ENCODE measurements around the gene FEZF2.

Gene FEZF2

GRCh38 chr3:62371720-62372591 is 1.4 kb downstream of the FEZF2 start:
- DNase-seq: peak in 1 of 2 experiments; percentile 23

- peak in 1 of 2 experiments; percentile 25 for DNase-seq
Observed at GRCh38 chr3:62370858-62371719, 2.3 kb downstream of the FEZF2 start.

- DNase-seq: peak in 1 of 2 experiments; percentile 20
Observed at GRCh38 chr3:62370112-62370857, 3.1 kb downstream of the FEZF2 start.

GRCh38 chr3:62369476-62369743 is 3.9 kb downstream of the FEZF2 start:
- no peak for DNase-seq

- peak in 1 of 2 experiments; percentile 22 for DNase-seq
Observed at GRCh38 chr3:62368705-62369475, 4.5 kb downstream of the FEZF2 start.

GRCh38 chr3:62368290-62368704 is 5.1 kb downstream of the FEZF2 start:
- DNase-seq: no peak

- no peak for DNase-seq
Observed at GRCh38 chr3:62367763-62368195, 5.6 kb downstream of the FEZF2 start.

GRCh38 chr3:62366126-62366484 is 7.2 kb downstream of the FEZF2 start:
- no peak for DNase-seq

GRCh38 chr3:62365391-62366125 is 7.8 kb downstream of the FEZF2 start:
- no peak for DNase-seq

- no peak for DNase-seq
Observed at GRCh38 chr3:62364191-62364590, 9.2 kb downstream of the FEZF2 start.

GRCh38 chr3:62363275-62363674 is 10.1 kb downstream of the FEZF2 start:
- DNase-seq: no peak

GRCh38 chr3:62361824-62362223 is 11.5 kb downstream of the FEZF2 start:
- DNase-seq: no peak

GRCh38 chr3:62361261-62361660 is 12.1 kb downstream of the FEZF2 start:
- no peak for DNase-seq

GRCh38 chr3:62359531-62359930 is 13.8 kb downstream of the FEZF2 start:
- no peak for DNase-seq

- DNase-seq: no peak
Observed at GRCh38 chr3:62356356-62356755, 17.0 kb downstream of the FEZF2 start.

GRCh38 chr3:62355703-62356102 is 17.6 kb downstream of the FEZF2 start:
- no peak for DNase-seq

- DNase-seq: no peak
Observed at GRCh38 chr3:62343755-62344154, 29.6 kb downstream of the FEZF2 start.

- DNase-seq: no peak
Observed at GRCh38 chr3:62335196-62335595, 38.2 kb downstream of the FEZF2 start.

GRCh38 chr3:62332835-62333244 is 40.5 kb downstream of the FEZF2 start:
- no peak for DNase-seq

- no peak for DNase-seq
Observed at GRCh38 chr3:62332017-62332416, 41.3 kb downstream of the FEZF2 start.

- DNase-seq: no peak
Observed at GRCh38 chr3:62329971-62330370, 43.4 kb downstream of the FEZF2 start.

GRCh38 chr3:62325896-62326295 is 47.5 kb downstream of the FEZF2 start:
- no peak for DNase-seq

Data from activated T-cell treated with anti-CD3 and anti-CD28 coated beads, Interleukin-2, amount 50 U/mL, for 48 hours (primary cell).